Measurements from ENCODE around the gene TAS2R30.

TAS2R30 gene

GRCh38 chr12:11134305-11134704 lies at the start of gene TAS2R30:
Gene TAS2R30, minus strand, starts transcription at chr12:11134644. Its CDS starts 400 bp downstream, at chr12:11134244.
- H3K4me3 ChIP-seq (ENCODE audit: low read depth, low read length): no peak within 1 kb of the TSS
- no peak for TF ChIP-seq CTCF (IDR thresholded peaks at IDR 0.05; ENCODE audit: low read depth, low read length)

DNA sequence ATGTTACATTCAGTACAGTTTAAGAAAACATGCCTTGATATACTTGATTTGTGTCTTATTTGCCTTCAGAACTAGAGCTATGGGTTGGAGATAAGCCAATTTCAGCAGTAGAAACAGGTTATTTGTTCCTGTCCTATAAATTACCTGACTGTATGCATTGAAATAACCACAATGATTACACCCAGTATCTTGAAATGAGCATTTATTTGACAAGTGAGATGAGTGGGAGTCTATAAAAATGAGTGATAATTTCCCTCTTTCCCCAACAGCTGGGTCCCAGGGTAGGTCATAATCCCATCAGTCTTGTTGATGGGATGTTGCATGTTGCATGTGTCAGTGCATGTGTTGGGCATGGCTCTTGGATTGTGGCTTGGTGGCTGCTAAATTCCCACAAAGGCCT lies 48.6 kb upstream of the TAS2R30 start:
- no peak overlapping the region for H3K4me3 ChIP-seq (ENCODE audit: low read depth, low read length)
- TF ChIP-seq CTCF (IDR thresholded peaks at IDR 0.05; ENCODE audit: low read depth, low read length): no peak

- TF ChIP-seq CTCF (IDR thresholded peaks at IDR 0.05; ENCODE audit: low read depth, low read length): no peak
- no peak overlapping the region for H3K4me3 ChIP-seq (ENCODE audit: low read depth, low read length)
Measured at GRCh38 chr12:11182529-11182928, 48.1 kb upstream of the TAS2R30 start.

GRCh38 chr12:11178250-11178649 lies 43.8 kb upstream of the TAS2R30 start:
- no peak overlapping the region for H3K4me3 ChIP-seq (ENCODE audit: low read depth, low read length)
- TF ChIP-seq CTCF (IDR thresholded peaks at IDR 0.05; ENCODE audit: low read depth, low read length): no peak

DNA sequence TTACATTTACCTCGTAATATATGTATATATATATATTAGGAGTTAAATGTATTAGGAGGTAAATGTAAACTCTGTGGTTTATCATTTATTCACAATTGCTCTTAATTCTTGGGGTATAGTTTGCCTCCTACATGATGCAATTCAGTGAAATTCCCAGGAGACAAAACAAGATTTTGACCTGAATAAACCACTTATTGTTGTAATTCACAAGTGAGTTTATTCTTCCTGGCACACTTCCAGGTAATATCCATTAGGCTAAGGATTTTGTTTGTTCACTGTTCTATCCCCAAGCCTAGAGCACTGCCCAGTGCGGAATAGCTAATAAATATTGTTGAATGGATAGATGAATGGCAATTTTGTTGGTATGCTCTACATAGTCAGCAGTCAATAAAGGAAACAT lies 39.6 kb upstream of the TAS2R30 start:
- H3K4me3 ChIP-seq (ENCODE audit: low read depth, low read length): no peak overlapping the region
- TF ChIP-seq CTCF (IDR thresholded peaks at IDR 0.05; ENCODE audit: low read depth, low read length): no peak

GRCh38 chr12:11171969-11172675 lies 37.7 kb upstream of the TAS2R30 start:
- H3K4me3 ChIP-seq (ENCODE audit: low read depth, low read length): peak overlapping the region; percentile 68
- TF ChIP-seq CTCF (IDR thresholded peaks at IDR 0.05; ENCODE audit: low read depth, low read length): no peak

GRCh38 chr12:11171145-11171968 lies 36.9 kb upstream of the TAS2R30 start, which contains the start of gene SMIM10L1:
Gene SMIM10L1, plus strand, starts transcription at chr12:11171194. Its CDS starts 163 bp downstream, at chr12:11171357.
- peak within 1 kb of the TSS; percentile 68 for H3K4me3 ChIP-seq (ENCODE audit: low read depth, low read length)
- TF ChIP-seq CTCF (IDR thresholded peaks at IDR 0.05; ENCODE audit: low read depth, low read length): no peak
